GM21619 (cell line): ENCODE data around the gene YBEY.

ENCODE experiments used
- ATAC-seq: cut with Tn5 transposase; IDR thresholded peaks from one replicate; pipeline ENCODE4 v1.9.1; 2021; ENCODE audit not compliant: unreplicated experiment

The YBEY gene

GRCh38 chr21:46325073-46325912 is 39.2 kb downstream of the YBEY start:
- ATAC-seq = no peak

GRCh38 chr21:46326110-46326703 is 40.1 kb downstream of the YBEY start:
- ATAC-seq = no peak

- ATAC-seq = no peak
Observed at GRCh38 chr21:46327711-46328110, 41.6 kb downstream of the YBEY start.

GRCh38 chr21:46328151-46328550 is 42.0 kb downstream of the YBEY start:
- no peak for ATAC-seq

- ATAC-seq = no peak
Observed at GRCh38 chr21:46329796-46330195, 43.7 kb downstream of the YBEY start.

GRCh38 chr21:46334351-46335140 is 48.4 kb downstream of the YBEY start:
- ATAC-seq = no peak

GRCh38 chr21:46336603-46337002 is 50.5 kb downstream of the YBEY start:
- ATAC-seq = no peak

GRCh38 chr21:46340998-46341397 is 54.9 kb downstream of the YBEY start:
- ATAC-seq = no peak

GRCh38 chr21:46344219-46344915 is 58.2 kb downstream of the YBEY start:
- no peak for ATAC-seq

- no peak for ATAC-seq
Observed at GRCh38 chr21:46345861-46346260, 59.7 kb downstream of the YBEY start.

GRCh38 chr21:46346296-46347202 is 60.4 kb downstream of the YBEY start:
- ATAC-seq = no peak

- ATAC-seq = no peak
Observed at GRCh38 chr21:46347203-46347550, 61.0 kb downstream of the YBEY start.
